ENCODE data around the gene FBRS.
"Not testable (repeated sequence)": the region's sequence is repeated elsewhere in the genome, so short reads cannot be mapped to it uniquely, and the experiment has no call there.

FBRS gene

GRCh38 chr16:30657866-30658730 lies at the start of gene FBRS:
FBRS (plus strand) TSS chr16:30658431; CDS start chr16:30659519, 1,088 bp downstream.
- DNase-seq, result peak; percentile 100

GRCh38 chr16:30609002-30609925 lies 49.0 kb upstream of the FBRS start:
- peak; percentile 42 for DNase-seq

DNA sequence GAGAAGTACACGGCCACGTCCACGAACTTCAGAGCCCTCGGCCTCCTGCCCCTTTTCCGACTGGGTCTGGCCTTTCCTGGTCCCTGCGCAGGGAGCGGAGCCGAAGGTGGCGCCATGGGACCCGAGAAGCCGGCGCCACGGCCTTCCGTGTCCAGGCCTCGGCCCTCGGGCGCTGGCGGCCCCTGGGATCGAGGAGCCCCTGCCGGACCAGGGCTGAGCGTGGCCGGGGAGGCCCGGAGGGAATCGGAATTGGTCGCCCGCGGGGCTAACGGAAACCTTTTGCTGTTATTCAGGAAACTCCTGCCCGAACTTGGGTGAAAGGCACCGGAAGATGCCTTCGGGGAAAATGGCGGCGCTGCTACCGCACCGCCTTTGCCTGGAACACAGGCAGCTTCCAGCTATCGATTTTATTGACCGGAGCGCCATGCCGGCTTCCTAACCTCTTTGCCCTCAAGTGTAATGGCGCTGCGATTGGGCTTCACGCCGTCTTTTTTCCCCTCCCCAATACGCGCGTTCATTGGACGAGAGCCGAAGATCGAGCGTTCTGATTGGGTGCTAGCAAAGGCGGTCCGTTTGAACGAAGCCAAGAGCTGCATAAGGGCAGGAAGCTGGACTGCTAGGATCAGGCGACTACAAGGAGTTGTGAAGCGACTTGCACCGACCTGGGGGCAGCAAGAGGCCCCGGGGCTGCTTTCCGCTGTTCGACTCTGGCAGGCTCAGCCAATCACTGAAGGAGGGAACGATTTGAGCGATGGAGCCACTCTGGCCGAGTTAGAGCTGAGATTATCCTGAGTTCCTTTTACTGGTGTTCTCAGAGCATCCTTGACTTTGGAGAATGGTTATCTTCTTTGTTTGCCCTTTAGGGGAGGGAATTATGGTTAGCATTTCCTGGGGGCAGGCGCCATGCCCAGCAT lies 48.0 kb upstream of the FBRS start, which contains the start of gene ZNF689:
TSS of gene ZNF689 (minus strand) at position 464 of the 914 bp plus-strand sequence. CDS start at position 116, 348 bp downstream.
- peak; percentile 98 for DNase-seq

- peak; percentile 66 for DNase-seq
Measured at GRCh38 chr16:30615358-30616091, 42.7 kb upstream of the FBRS start.

- no peak for DNase-seq
Measured at GRCh38 chr16:30619202-30619601, 39.0 kb upstream of the FBRS start.

GRCh38 chr16:30619638-30620037 lies 38.6 kb upstream of the FBRS start:
- peak; percentile 22 for DNase-seq

DNA sequence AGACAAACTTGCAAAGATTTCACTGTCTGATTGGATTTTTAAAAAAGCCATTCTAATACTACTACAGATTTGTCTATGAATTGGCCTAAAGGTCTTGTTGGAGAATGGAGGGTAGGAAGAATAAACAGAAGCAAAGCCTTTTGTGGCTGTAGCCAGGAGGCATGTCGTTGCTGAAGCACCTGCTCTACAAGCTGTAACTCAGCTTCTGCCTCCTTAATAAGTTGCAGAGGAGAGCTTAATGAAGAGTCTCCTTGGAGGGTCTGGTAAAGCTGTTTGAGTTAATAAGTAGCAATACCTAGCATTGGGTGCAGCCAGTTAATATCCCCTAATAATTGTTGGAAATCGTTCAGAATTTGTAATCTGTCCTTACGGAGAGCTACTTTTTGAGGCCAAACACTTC lies 38.1 kb upstream of the FBRS start:
- DNase-seq, result peak; percentile 56

GRCh38 chr16:30621765-30622164 lies 36.5 kb upstream of the FBRS start:
- DNase-seq, result no peak

DNA sequence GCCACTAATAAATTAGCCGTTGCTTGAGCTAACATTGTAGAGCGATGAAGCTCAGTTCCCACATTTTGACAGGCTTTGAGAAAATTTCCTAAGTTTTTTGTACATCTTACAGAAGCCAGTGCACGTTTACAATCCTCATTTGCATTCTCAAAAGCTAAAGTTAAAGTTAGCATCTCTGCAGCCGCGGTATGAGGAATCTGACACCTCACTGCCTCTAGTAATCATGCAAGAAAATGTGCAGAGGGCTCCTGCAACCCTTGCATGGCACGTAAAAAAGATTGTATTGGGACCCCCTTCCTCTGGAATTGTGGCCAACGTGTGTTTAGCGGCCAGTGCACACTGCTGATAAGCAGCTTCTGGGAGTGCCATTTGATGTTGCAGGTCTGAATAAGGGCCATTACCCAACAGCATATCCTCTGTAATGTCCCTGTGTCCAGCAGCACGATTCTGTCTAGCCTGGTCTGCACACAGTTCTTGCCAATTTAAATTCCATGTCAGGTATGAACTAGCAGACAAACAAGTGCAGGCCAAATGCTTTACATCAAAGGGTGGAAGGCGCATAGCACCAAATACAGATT lies 35.7 kb upstream of the FBRS start:
- DNase-seq, result no peak

- no peak for DNase-seq
Measured at GRCh38 chr16:30623536-30624283, 34.5 kb upstream of the FBRS start.

- DNase-seq, result no peak
Measured at GRCh38 chr16:30626236-30626635, 32.0 kb upstream of the FBRS start.

DNA sequence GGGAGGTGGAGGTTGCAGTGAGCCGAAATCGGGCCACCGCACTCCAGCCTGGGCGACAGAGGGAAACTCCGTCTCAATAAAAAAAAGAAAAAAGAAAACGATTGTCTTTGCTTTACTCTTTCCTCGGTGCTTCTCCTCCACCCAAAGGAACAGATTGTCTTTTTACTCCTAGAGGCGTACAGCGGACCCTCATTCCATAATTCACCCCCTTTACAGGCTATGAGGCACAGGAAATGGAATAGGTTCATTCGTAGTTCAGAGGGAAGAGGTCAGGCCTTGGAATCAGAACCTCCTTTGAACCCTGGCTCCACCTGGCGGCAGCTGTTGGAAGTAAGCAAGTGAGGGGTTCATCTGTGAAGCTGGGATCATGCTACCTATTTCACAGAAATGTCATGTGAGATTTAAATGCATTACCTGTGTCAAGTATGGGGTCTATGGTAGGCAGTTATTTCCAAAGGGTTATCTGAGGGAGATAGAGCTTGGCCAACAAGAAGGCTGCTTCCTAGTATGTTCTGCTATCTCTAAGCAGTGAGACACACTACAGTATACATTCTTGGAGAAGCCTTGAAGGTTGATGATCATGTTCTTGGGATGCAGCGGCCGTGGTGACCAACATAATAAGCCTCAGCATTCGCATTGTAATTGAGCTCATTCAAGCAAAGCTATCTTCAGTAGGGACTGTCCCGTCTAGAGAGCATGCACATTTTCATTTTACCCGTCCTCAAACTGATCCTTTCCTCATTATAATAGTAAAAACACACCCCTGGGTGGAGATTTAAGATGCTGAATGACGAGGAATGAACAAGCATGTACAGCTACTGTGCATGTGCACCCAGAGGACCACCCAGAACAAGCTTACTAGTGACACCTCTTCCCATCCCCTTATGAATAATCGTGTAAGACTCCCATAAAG lies 29.3 kb upstream of the FBRS start:
- peak; percentile 64 for DNase-seq

DNA sequence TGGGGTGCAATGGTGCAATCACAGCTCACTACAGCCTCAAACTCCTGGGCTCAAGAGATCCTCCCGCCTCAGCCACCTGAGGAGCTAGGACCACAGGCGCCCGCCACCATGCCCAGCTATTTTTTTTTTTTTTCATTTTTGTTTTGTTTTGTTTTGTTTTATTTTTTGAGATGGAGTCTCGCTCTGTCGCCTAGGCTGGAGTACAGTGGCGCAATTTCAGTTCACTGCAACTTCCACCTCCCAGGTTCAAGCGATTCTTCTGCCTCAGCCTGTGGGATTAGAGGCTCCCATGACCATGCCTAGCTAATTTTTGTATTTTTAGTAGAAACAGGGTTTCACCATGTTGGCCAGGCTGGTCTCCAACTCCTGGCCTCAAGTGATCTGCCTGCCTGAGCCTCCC lies 25.8 kb upstream of the FBRS start:
- not testable (repeated sequence) for DNase-seq

- DNase-seq, result no peak
Measured at GRCh38 chr16:30633526-30633925, 24.7 kb upstream of the FBRS start.

- no peak for DNase-seq
Measured at GRCh38 chr16:30636599-30636998, 21.6 kb upstream of the FBRS start.

- DNase-seq, result not testable (repeated sequence)
Measured at GRCh38 chr16:30637139-30637538, 21.1 kb upstream of the FBRS start.

- no peak for DNase-seq
Measured at GRCh38 chr16:30637944-30638343, 20.3 kb upstream of the FBRS start.

DNA sequence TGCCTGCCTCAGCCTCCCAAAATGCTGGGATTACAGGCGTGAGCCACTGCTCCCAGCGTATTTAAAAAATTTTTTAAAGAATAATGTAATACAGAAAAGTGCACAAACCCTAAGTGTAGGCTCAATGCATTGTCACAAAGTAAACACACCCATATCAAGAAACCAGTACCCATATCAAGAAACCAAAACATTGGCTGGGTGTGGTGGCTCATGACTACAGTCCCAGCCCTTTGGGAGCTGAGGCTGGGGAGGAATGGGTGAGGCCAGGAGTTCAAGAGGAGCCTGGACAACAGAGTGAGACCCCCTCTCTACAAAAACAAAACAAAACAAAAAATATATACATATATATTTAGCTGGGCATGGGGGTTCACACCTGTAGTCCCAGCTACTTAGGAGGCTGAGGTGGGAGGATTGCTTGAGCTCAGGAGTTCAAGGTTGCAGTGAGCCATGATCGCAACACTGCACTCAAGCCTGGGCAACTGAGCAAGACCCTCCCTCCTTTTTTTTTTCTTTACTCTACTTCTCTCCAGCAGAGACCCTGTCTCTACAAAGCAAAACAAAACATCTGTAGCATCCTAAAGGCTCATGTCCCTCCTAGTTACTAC lies 16.8 kb upstream of the FBRS start:
- DNase-seq, result no peak

GRCh38 chr16:30644334-30644830 lies 13.8 kb upstream of the FBRS start:
- DNase-seq, result no peak

All from DMS79 (cell line).